Activated CD4-positive, CD25-positive, alpha-beta regulatory T cell treated with anti-CD3 and anti-CD28 coated beads, Interleukin-2, amount 50 U/mL, for 72 hours (primary cell): ENCODE measurements around the gene RAB40AL.
"Not testable (repeated sequence)": the region's sequence is repeated elsewhere in the genome, so short reads cannot be mapped to it uniquely, and the experiment has no call there.

Source experiments
- DNase-seq: peaks from one replicate; pipeline ENCODE4 v3.0.0; 2021

Gene RAB40AL, protein sequence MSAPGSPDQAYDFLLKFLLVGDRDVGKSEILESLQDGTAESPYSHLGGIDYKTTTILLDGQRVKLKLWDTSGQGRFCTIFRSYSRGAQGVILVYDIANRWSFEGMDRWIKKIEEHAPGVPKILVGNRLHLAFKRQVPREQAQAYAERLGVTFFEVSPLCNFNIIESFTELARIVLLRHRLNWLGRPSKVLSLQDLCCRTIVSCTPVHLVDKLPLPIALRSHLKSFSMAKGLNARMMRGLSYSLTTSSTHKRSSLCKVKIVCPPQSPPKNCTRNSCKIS

DNA sequence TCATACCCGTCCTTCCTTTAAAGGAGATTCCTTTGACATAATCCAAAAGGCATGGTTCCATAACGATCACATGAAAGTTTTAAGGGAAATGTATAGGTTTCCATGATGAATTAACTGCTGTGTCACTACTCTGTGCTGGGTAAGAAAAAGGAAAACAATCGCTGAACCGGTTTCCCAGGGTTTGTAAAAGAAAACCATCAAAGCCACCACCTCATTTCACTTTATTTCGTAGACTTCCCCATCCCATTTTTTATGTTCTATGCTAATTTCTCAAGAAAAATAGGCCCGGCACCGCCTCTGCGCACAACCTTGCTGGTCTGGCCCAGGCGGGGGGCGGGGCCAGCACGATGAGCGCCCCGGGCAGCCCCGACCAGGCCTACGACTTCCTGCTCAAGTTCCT is at the start of gene RAB40AL:
RAB40AL (plus strand) TSS at position 301 of the 400 bp plus-strand sequence; CDS start at position 348, 47 bp downstream.
- DNase-seq: not testable (repeated sequence)

DNA sequence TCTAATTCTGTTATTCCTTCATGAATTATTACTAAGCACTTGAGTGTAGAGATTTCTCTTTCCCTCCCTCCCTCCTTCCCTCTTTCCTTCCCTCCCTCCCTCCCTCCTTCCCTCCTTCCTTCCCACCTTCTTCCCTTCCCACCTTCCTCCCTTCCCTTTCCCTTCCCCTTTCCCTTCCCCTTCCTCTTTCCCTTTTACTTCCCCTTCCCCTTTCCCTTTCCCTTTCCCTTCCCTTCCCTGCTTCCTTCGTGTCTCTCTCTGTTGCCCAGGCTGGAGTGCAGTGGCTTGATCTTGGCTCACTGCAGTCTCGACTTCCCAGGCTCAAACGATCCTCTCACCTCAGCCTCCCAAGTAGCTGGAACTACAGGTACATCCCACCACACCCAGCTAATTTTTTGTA is 49.4 kb upstream of the RAB40AL start:
- no peak for DNase-seq

DNA sequence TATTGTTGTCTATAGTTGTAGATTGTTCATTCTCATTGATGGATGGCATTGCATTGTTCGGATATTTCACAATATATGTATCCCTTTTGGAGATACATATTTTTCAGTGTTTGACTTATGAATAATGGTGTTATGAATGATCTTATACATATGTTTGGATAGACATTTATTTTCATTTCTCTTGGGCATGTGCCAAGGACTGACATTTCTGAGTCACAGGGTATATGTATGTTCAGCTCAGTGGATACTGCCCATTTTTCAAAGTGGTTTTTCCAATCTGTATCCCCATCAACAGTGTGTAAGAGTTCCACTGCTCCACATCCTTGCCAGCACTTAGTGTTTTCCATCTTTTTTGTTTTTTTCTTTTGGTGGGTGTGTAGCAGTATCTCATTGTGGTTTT is 45.0 kb upstream of the RAB40AL start:
- DNase-seq: no peak

DNA sequence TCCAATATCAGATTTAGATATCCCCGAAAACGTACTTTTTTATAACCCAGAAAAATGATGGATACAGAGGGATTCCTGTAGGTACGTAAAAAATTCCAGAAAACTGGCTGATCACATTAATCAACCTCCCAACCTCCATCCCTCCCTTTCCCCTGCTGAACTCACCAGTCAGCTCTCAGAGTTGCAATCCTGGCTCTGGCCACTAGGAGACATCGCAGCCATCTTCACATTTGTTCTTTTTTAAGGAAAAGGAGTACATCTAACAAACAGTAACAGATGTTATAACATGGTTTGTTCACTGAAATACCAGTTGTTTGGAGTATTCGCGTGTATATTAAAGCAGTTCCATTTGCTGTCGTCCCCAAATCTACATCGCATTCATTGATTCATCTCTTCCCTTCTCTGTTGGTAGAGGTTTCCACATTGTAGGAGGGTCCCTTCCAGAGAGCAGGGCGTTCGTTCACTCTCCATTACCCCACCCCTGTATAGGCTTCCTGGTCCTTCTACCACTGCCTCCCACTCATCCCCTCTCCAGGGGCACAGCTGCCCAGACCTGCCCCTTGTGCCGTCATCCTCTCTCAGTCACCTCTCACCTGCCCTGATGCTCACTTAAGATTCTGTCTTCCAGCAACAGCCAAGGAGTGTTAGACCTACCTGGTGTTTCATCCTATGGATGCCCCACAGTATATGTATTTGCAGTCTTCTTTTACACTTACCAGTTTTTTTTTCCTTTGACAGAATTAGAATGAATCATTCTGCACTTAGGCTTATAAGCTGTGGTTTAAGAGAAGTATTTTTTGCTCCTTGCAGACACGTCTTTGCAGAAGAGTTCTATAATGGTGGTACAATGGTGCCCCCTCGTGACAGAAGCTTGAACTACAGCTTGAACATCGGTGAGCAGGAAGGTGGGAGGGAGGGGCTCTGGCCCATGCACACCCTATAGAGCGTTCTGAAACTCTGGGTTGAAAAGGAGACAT is 36.8 kb upstream of the RAB40AL start:
- peak; percentile 75 for DNase-seq

DNA sequence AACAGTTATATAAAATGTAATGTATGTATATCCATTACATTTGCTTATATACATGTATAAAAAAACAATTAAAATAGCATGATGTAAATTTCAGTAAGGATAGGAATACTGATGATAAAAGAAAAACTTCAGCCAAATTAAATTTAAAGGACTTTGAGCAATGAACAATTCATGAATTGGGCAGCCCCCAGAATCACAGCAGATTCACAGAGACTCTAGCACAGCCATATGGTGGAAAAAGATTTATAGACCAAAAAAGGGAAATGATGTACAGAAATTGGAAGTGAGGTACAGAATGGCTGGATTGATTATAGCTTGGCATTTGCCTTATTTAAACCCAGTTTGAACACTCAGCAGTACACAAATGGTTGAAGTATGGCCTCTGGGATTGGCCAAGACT is 34.7 kb upstream of the RAB40AL start:
- no peak for DNase-seq

DNA sequence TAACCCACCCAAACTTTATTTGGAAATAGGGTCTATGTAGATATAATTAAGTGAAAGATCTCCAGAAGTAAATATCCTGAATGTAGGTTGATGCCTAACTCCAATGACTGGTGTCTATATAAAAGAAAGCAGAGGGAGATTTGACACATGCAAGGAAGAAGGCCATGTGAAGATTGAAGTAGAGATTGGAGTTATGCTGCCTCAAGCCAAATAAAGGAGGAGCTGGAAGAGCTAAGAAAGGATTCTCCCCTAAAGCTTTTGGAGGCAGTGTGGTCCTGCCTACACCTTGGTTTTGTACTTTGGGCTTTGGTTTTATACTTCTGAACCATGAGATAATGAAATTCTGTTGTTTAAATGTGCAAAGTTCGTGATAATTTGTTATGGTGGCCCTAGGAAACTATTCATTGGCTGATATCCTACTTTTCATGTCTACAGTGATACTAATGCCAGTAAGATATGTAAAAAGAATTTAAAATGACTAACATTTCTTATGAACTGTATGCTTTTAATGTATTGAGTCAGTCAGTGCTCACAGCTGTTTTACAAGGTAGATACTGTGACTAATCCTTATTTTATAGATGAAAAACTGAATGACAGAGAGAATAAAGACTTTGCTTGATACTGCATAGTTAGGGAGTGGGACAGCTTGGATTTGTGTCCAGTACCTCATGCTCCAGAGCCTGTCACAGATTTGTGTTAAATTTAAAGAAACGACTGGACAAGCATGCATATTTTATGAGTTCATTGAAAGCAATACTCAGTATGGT is 5.9 kb upstream of the RAB40AL start:
- DNase-seq: no peak

DNA sequence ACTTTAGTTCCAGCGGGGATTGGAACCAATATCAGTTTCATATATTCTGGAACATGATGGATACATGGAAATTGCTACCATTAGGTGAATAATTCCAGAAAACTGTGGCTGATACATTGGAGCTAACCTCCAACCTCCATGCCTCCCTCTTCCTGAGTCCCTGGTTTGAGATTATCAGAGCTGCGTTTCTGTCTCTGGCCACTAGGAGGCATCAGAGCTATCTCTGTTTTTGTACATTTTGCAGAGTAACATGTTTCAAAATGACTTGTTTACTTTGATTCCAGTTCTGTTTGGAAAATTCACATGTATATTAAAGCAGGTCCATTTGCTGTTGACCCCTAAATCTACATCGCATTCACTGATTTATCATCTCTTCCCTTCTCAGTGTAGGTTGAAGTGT is 2.4 kb upstream of the RAB40AL start:
- DNase-seq: no peak

DNA sequence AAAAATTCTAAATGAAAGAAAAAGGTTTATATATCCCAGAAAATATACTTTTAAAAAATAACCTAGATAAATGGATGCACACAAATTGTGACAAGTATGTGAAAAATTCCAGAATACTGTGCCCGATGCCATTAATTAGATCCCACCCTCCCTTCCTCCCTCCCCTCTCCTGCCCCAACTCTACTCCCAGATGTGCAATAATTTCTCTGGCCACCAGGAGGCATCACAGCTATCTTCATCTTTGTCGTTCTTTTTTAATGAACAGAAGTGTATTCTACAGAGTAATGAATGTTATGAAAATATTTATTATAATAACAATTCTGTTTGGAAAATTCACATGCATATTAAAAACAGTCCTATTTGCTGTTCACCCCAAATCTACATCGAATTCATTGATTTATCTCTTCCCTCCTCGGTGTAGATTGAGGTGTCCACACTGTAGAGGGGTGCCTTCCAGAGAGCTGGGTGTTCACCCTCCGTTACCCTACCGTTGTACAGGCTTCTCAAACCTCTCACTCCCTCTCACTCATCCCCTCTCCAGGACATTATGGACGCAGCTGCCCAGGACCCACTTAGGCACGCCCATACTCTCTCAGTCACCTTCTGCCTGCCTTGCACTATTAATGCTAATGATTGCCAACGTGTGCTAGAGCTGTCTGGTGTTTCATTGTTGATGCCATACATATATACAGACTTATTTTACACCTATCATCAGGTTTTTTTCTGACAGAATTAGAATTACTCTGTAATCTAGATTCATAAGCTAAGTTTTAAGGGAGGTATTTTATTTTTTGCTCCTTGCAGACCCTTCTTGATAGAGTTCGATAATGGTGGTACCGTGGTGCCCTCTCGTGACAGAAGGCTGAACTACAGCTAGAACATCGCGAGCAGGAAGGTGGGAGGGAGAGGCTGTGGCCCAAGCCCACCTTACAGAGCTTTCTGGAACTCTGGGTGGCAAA is 14.1 kb downstream of the RAB40AL start:
- DNase-seq: peak; percentile 51

DNA sequence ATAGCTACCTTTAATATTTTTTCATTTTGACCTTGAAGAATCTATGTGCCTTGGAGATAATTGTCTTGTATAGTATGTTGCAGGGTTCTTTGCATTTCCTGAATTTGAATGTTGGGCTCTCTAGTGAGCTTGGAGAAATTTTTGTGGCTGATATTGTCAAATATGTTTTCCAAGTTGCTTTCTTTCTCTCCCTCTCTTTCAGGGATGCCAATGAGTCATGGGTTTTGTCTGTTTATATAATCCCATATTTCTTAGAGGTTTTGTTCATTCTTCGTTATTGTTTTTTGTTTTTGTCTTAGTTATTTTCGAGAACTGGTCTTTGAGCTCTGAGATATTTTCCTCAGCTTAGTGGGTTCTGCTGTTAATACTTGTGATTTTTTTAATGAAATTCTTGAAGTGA is 20.7 kb downstream of the RAB40AL start:
- no peak for DNase-seq

DNA sequence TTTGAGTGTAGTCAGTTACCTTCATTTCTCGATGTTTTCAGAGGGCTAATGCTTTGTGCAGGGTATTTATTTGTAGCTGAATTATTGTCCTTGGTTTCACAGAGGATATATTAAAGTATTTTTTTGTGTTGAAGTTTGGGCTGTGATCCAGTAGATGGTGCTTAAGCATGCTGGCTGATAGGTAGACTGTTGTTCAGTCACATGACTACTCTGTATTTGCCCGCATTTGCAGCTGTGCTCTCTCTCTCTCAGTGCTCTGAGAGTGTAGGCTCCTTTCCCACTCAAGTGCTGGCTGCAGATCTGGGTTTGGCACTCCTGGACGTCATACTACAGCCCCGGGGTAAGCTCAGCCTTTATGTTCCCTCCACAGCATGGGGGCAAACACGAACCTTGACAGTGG is 21.7 kb downstream of the RAB40AL start:
- no peak for DNase-seq

DNA sequence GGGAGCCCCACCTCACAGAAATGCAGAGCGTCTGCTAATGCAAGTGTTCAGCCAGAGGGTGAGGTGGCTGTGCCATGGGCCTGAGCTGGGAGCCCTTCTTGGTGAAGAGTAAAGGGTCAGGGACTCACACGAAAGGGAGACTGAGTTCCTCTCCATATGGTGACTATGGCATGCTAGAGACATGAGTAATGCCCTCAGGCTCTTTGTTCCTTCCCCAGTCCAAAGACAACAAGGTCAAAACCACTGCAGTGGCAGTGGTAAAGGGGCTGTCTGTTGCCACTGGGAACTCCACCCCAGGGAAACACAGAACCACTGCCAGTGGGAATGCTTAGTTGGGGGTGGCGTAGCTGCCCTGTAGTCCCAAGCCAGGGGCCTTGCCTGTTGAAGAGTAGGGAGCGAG is 22.4 kb downstream of the RAB40AL start:
- DNase-seq: no peak

DNA sequence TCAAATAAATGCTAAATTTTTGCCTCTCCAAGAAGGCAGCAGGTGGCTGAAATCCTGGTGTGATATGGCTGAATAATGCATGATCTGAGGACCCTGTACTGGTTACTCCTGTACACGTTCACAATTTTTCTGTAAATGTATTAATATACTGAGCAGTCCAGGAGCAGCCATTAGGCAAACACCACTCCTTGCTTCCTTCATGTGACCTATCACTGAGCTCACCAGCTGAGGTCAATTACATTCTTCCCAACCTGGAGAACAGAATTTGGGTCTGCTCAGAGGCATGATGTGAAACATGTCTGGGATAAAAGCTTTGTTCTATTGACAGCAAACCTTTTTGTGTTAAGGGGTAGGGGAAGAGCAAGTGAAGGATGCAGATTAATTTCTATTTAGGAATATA is 26.9 kb downstream of the RAB40AL start:
- no peak for DNase-seq

DNA sequence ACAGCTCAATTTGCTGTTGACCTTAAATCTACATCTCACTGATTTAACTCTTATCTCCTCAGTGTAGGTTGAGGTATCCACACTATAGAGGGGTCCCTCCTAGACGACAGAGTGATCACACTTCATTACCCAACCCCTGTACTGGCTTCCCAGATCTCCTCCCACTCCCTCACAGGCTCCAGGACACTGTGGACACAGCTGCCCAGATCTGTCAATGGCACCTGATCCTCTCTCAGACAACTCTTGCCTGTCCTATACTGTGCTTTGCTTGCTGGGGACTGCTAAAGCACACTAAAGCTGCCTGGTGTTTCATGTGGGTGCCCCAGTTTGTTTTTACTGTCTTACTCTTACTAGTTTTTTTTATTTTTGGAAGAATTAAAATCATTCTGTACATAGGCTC is 27.9 kb downstream of the RAB40AL start:
- no peak for DNase-seq

DNA sequence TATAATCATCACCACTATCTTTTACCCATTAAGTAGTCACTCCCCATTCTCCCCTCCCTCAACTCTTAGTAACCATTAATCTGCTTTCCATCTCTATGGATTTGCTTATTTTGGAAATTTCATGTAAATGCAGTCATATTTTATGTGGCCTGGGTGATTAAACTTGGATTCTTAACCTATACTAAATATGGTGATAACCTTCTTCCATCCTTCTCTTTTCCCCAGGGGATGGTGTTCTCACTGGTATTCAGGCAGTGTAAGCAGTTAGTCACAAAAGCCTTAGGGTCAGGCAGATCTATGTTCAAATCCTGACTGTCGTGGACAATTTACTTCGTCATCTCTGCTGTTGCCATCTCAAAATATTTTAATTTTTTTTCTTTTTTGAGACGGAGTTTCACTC is 29.6 kb downstream of the RAB40AL start:
- no peak for DNase-seq

DNA sequence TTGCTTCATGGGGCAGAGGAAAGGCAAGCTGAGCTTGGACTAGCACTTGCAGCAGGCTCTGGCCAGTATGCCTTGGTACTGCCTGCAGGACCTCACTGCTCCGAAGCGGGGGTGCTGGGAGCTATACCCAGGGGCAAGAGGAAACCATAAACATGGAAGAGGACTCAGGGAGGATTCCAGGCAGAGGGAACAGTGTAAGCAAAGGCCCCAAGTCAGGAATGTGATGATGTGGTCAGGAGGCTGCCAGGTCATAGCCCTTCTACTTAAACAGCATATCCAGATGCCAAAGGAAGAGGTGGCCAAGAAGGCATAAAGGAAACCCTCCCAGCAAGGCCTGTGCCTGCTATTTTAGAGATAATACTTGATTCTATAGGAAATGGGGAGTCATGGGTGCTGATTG is 31.1 kb downstream of the RAB40AL start:
- no peak for DNase-seq

DNA sequence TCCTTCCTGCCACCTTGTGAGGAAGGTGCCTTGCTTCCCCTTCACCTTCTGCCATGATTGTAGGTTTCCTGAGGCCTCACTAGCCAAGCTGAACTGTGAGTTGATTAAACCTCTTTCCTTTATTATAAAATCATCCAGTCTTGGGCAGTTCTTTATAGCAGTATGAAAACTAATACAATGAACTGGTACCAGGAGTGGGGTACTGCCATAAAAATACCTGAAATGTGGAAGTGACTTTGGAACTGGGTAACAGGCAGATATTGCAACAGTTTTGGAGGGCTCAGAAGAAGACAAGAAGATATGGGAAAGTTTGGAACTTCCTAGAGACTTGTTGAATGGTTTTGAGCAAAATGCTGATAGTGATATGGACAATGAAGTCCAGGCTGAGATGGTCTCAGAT is 34.5 kb downstream of the RAB40AL start:
- not testable (repeated sequence) for DNase-seq

DNA sequence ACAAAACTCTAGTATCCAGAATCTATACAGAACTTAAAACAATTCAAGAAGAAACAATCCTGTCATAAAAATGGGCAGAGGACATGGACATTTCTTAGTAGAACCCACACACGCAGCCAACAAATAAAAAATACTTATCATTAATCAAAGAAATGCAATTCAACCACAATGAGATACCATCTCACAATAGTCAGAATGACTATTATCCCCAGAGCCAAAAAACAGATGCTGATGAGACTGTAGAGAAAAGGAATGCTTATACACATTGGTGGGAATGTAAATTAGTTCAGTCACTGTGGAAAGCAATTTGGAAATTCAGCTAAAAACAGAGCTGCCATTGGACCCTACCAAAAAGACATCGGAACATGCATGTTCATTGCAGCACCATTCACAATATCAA is 37.9 kb downstream of the RAB40AL start:
- DNase-seq: no peak

DNA sequence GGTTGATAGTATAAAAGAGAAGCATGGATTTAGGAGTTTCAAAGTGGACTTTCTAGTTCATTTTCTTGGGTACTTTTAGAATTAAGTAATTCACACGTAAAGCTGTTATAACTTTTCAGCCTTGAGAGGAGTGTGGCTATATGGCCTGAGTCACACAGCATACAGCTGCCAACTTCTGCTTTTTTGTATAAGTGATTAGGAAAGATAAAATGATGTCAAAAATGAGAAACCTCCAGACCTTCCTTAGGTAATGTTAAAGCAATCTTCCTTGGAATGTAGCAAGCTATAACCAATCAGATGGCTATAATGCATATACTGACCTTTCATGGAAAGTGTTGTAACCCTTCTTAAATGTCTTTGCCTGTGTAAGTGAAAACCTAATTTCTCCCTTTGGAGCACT is 39.2 kb downstream of the RAB40AL start:
- DNase-seq: no peak

DNA sequence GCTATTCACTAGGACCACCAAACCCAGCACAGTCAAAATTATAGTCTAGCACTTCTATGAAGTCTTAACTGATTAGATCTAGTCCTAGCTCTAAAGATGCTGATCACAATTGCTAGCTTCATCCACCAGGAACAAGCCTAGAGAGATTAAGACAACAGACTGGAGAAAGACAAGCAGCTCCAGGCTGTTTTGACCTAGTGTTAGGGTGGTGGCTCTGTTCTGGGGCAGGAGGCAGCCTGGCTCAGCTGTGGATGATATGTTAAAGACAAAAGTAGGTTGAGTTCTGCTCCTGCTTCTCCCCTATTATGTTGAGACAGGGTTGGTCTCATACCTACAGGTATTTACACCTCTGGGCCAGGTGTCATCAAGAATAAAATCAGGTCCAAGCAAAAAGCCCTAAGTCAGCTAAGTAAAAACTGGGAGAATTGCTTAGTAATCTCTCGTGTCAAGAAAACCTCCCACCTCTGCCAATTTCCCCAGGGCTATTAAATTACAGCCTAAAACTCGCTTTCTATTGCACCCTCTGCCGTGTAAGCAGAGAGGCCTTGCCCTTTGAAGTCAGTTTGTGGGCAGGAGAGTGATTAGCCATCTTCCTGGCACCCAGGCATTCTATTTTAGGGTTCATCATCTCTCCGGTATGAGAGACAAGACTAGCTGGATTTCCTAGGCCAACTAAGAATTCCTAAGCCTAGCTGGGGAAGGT is 39.9 kb downstream of the RAB40AL start:
- no peak for DNase-seq

DNA sequence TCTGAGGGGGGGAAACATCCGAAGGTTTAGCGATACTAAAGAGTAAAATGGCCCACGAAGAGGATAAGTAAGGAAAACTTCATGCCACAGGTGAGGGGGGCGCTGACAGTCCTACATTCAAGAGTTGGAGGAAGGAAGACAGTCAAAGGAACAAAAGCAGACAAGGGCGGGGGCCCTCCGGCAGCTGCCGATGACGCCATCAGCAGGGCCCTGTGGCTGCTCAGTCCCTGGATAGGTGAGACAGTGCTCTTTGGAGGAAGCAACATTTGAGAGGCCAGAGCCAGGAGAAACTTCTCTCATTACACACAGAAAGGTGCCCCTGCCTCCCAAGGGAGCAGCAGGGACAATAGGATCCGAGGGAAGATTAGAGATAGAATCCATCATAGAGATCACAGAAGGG is 41.5 kb downstream of the RAB40AL start:
- no peak for DNase-seq

DNA sequence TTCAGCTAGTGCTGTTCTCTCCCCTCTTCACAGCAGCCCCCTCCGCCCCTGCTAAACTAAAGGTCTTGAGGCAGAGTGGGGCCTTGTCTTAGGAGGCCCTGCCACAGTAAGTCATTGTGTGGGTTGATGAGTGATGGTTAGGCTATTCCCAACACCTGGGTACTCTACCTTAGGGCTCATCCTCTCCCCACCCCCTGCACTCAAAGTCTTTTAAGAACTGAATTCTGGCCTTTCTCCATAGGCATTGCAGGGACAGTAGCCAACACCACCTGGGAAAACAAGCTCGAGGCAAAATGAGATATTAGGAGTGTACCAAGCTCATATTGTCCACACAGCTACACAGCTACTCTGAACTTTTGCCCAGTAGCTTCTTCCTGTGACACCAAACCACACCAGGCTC is 42.5 kb downstream of the RAB40AL start:
- no peak for DNase-seq

DNA sequence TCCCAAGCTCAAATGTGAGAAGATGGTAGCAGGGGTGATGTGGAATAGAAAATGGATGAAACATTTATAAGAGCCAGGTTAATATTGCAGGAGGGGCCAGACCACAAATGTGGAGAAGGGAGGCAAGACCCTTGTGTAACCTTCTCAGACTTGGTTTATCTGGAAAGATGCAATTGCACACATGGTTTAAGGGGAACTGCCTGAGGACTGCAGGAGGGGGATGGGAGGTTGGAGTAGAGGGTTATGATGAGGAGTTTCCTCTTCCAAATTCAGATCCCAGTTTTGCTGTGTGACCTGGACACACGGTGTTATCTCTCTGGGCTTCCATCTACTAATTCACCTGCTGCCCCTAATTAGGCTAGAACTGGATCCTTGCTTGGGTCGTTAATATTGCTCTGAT is 46.1 kb downstream of the RAB40AL start:
- DNase-seq: no peak
